EH (cell line): ENCODE measurements around the gene RNU5D-1.
"Not testable (repeated sequence)": the region's sequence is repeated elsewhere in the genome, so short reads cannot be mapped to it uniquely, and the experiment has no call there.

Experiments used
- DNase-seq: peaks from one replicate; pipeline ENCODE4 v3.0.0-alpha.2; 2015; ENCODE audit warnings: low read depth

The RNU5D-1 gene

DNA sequence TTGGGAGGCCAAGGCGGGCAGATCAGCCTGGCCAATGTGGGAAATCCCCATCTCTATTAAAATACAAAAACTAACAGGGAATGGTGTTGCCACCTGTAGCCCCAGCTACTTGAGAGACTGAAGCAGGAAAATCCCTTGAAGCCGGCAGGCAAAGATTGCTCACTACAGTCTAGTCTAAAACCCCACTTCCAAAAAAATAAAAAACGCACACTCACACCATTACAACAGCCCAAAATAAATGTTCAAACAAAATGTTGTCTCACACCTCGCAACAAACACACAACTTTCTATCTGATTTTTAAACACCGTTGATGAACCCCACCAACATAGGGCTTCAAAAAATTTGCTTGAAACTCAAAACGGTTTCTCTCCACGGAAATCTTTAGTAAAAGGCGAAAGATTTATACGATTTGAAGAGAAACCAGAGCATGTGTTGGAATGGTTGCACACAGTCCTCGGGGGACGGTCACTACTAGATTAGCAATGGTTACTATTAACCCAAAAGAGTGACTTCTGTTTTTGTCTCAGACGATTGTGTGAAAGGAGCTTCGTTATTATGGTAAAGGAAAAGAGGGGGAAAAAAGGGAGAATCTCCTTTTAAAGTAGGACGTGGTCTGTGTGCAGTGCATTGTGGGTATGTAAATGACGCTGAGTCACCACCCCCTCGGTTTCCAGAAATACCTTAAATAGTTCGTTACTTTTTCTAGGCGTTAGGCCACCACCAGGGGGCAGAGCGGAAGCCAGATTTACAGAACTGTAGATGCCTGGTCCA is at the start of gene RNU5D-1:
Gene RNU5D-1 (minus strand): TSS at position 430 of the 772 bp plus-strand sequence.
- peak; percentile 96 for DNase-seq

DNA sequence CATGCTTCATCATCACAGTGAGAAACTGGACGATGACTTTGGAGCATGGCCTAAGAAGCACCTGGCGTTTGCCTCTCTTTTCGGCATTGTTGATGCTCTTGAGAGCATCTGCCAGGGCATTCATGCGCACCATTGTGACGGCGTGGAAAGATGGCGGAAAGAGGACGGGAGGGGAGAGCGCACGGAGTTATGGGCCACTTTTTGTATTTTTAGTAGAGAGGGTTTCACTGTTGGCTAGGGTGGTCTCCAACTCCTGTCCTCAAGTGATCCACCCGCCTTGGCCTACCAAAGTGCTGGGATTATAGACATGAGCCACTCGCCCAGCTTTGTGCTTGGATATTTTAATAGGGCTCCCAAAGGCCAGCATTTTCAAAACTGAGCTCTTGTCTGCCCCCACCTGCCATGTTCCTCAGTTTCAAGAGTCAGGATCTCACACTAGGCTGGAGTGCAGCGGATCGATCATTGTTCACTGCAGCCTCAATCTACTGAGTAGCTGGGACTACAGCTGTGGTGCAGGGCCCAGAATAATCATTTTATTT is 49.7 kb upstream of the RNU5D-1 start:
- DNase-seq, result no peak

DNA sequence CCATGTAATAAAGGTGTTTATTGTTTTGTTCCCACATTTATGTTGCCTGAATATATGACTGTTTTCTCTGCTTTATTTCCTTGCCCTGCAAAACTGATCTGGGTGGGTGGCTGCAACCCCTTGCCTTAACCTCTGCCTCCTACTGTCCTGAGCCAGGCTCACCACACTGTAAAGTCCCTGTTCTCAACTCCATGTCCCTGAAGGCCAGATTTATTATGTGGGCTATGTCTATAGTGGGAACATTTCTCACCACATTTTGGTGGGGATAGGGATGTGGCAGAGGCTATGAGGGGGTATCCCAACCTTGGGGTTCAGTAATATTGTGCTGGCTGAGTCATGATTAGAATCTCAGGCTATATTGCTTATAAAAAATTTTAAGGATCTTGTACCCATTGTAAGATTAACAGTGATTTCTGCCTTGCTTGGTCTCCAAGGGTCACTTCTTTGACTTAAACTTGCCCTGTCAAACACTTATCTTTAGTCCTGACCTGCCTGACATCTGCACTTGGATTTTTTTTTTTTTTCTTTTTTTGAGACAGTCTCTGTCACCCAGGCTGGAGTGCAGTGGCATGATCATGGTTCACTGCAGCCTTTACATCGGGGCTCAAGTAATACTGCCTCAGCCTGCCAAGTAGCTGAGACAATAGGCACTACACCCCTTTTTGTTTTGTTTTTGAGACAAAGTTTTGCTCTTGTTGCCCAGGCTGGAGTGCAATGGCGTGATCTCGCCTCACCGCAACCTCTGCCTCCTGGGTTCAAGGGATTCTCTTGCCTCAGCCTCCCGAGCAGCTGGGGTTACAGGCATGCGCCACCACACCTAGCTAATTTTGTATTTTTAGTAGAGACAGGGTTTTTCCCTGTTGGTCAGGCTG is 48.0 kb upstream of the RNU5D-1 start:
- no peak for DNase-seq

DNA sequence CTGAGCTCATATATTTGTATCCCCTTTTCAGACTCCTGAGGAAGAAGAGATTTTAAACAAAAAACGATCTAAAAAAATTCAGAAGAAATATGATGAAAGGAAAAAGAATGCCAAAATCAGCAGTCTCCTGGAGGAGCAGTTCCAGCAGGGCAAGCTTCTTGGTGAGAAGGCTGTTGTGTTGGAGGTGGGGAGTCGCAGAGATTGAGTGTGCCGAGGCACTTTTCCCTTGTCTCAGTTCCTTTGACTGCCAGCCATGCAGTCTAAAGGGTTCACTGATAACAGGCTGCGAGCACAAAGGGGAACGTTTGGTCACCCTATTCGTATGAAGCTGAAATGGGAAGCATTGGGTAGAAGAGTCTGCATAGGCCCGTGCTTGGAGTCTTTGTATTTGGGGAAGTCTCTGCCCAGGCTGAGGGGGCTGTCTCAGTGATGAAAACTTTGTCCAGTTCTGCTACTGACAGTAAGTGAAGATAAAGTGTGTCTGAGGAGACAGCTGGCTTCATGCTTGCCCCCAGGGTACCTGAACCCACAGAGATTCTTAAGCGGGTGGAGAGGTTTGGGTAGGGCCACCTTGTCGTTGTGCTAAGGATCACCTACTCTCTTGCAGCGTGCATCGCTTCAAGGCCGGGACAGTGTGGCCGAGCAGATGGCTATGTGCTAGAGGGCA is 47.1 kb upstream of the RNU5D-1 start:
- DNase-seq, result no peak

DNA sequence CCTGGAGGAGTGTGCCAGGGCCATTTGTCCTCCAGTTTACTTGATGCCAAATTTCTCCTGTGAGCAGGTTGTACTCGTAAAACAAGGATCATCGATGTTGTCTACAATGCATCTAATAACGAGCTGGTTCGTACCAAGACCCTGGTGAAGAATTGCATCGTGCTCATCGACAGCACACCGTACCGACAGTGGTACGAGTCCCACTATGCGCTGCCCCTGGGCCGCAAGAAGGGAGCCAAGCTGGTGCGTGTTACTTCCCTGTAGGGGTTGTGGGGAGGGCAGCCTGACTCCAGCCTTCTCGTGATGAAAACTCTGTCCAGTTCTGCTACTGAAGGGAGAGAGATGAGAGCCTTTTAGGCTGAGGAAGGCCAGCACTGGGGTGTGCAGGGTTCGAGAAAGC is 46.6 kb upstream of the RNU5D-1 start:
- no peak for DNase-seq

DNA sequence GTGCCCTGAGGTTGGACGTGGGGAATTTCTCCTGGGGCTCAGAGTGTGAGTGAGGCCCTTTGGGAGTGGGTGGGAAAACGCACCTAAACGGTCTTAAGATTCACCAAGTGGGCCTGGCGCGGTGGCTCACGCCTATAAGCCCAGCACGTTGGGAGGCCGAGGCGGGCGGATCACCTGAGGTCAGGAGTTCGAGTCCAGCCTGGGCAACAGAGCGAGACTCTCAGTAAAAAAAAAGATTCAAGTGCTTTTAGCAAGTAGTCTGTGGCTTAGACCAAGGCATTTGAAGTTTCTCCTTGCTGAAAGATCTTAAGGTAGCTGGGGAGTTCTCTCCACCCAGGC is 45.7 kb upstream of the RNU5D-1 start:
- no peak for DNase-seq

DNA sequence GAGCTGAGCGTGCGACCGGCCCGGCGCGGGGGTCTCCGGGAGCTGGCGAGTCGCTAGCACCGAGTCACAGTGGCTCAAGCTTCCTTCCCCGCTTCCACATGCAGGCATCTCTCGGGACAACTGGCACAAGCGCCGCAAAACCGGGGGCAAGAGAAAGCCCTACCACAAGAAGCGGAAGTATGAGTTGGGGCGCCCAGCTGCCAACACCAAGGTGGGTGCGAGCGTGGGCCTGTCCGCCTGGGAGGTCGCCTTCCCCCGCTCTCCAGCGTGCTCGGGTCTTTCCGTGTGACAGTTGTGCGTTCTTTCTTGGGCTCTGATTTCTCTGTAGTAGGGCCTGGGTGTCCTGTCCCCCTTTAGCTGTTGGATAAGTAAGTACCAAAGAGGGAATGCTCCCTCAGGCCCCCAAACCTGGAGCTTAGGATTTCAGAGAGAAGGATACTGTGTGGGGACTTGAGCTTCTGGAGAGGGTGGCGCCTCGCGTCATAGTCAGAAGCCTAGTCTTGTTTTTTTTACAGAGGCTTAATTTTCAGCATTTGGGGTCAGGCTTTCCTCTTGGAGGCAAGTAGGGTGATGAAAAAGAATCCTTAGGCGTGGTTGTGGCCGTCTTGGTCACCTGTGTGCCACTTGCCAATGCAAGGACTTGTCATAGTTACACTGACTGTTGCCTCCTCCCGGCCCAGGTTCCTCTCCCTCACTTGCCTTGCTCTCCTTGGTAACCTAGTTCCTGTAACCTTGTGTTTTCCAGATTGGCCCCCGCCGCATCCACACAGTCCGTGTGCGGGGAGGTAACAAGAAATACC is 45.2 kb upstream of the RNU5D-1 start:
- DNase-seq, result peak; percentile 24

DNA sequence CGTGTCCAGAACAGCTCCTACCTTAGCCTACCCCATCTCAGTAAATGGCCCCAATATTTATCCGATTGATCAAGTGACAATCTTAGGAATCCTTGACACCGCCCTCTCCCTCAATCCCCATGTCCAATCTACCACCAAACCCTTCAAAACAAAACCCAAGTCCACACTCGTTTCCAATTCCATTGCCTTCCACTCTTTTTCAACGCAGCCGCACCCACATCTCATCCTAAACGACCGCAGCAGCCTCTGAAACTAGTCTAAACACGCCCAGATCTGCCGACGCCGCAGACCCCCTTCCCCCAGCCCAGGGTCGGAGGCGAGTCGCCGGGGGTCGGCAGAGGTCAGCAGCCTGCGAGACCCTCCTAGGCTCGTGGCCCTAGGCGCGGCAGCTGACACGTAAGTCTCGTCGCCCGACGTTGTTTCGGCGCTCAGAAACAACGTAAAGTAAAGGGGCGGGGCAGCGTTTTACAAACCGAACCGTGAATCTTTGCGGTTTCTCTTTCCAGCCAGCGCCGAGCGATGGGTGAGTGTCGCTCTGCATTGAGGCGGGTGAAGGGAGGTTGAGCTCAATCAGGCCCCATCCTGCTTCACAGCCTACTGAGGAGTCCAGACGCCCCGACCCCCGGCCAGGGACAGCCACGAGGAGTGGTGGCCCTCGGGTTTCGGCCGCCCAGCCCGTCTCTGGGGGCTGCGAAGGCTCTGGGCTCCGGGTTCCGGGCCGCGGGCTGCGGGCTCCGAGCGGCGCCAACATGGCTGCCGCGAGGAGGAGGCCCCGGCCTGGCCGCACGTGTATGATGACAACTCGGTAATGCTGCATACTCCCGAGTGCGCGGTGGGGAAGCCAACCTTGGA is 44.3 kb upstream of the RNU5D-1 start, which contains the start of gene RPS8:
Gene RPS8 (plus strand): TSS at position 463 of the 852 bp plus-strand sequence. CDS start 57 bp downstream, at position 520.
- DNase-seq, result peak; percentile 94

DNA sequence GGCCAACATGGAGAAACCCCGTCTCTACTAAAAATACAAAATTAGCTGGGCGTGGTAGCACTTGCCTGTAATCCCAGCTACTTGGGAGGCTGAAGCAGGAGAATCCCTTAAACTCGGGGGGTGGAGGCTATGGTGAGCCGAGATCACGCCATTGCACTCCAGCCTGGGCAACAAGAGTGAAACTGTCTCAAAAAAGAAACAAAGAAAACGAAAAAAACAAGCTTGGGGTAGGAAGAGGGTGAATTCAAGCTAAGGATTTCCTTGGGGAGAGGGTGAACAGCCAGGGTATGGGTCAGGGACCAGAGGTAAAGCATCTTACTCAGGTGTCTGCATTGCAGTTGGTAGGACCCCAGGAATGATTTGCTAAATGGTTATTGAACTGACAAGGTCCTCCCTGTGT is 35.5 kb upstream of the RNU5D-1 start:
- DNase-seq, result not testable (repeated sequence)

DNA sequence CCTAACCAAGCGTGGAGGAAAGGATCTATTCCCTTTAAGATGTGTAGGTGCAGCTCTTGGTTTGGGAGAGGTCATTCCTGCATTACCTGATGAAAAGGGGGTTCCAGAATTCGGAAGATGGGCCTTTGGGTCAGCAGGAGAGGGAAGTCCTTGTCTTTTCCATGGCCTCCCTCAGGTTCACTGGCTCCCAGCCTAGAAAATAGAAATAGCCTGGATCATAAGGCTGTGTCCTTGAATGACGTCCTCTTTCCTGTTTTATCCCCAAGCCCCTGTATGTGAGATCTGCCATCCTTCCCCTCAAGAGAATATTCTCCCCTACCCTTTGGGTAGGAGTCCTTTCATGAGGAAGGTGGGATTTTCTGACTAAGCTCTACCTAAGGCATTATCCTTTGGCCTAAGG is 29.9 kb upstream of the RNU5D-1 start:
- DNase-seq, result no peak

DNA sequence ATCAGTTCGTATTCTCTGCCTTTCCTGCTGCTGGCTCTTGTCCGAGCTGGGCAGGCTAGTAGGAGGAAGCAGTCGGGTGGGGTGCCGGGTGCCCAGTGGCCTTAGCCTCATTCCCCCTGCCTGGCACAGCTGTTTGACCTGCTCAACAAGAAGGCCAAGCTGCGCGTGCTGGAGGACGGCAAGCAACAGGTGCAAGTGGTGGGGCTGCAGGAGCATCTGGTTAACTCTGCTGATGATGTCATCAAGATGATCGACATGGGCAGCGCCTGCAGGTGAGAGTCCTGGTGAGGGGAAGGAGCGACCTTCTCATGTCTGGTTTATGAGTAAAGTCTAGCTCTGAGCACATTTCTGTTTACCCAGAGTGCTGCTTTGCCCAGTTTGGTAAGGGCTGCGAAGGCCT is 28.1 kb upstream of the RNU5D-1 start:
- no peak for DNase-seq

DNA sequence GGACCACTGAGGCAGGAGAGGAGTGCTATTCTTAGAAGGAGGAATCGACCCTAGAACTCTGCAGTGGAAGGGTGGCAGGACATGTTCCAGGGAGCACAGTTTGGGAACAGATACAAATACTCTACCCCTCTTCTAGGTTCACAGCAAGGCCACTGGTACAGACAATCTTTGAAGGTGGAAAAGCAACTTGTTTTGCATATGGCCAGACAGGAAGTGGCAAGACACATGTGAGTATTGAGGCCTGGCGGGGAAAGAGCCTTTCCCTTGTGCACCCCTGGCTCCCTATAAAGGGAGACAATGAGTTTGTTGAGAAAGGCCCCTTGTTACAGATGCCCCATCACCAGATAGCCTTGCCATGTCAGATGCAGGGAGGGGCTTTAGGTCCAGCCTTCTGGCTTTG is 26.4 kb upstream of the RNU5D-1 start:
- no peak for DNase-seq

DNA sequence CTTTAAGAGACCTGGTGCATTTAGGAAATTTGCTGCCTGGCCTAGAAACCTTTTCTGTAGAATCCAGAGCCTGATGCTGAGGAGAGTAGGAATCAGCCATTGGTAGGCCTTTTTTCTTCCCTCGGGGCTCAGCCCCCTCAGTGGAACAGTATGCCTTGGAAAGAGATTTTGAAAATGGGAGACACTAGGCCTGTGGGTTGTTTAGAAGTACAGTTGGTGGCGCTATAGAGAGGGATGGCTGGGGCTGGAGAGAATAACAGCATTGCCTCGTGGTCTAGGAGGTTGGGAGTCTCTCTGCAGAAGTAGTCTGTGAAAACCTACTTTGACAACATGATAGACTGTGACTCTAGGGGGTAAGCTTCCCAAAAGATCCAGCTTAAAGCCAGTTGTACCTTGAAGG is 16.9 kb upstream of the RNU5D-1 start:
- no peak for DNase-seq

DNA sequence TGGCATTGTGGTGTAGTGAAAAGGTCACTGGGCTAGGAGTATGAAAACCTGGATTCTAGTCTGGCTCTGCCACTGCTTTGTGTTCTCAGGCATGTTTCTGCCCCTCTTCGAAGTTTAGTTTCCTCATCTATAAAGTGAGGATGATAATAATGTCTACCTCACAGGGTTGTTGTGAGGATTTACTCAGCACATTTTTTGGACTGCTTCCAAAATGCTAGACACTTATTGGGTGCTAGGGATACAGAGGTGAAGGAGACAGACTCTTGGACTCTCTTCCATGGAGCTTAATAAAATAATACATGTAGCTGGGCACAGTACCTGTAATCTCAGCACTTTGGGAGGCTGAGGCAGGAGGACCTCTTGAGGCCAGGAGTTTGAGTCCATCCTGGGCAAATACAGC is 12.2 kb upstream of the RNU5D-1 start:
- peak; percentile 37 for DNase-seq

DNA sequence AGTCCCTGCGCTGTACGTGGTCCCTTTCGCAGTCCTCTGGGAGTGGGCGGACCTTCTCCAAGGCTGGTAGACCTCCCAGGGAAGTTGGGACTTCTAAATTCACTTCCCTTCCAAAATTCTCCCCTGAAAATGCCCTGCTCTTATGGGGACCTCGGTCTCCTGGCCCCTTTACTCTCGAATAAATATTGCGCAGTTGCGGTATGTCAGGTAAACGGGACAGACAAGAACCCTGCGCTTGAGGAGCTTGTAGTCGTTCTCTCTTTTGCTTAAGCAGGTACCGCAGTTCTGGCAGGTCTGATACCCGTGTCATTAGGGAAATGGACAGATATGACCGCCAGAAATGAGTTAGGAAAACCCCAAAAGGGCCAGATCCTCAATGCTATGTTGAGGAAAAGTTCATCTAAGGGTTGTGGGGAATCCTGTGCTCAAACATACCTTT is 9.2 kb upstream of the RNU5D-1 start:
- DNase-seq, result no peak

DNA sequence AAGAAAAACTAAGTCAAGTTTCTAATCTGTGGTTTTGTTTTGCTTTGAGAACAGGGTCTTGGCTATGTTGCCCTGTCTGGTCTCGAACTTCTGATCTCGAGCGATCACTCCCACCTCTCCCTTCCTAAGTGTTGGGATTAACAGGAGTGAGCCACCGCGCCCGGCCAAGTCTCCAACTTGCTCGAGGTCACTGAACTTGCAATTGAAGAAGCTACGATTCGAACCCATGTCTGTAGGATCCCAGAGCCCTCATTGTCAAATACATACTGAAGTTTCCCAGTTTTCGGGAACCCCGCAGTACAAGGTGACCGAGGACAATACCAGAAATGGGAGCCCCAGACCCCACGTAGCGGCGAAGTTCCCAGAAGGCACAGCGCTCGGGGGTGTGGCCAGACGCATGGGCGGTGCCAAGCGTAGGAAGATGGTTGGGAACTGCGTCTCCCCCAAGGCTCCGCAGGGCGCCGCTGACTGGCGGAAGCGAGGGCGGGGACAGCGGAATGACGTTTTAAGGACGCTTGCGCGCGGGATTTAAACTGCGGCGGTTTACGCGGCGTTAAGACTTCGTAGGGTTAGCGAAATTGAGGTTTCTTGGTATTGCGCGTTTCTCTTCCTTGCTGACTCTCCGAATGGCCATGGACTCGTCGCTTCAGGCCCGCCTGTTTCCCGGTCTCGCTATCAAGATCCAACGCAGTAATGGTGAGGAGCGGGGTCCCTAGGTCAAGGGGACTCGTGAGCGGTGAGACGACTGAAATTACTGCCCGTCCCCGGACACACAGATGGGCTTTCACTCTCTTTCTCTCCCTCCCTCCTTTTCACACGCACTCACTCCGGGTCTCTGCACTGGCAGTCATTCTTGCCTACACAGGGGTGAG is 8.6 kb upstream of the RNU5D-1 start, which contains the start of gene KIF2C:
Gene KIF2C (plus strand): TSS at position 531 of the 872 bp plus-strand sequence. CDS start 96 bp downstream, at position 627.
- peak; percentile 97 for DNase-seq

DNA sequence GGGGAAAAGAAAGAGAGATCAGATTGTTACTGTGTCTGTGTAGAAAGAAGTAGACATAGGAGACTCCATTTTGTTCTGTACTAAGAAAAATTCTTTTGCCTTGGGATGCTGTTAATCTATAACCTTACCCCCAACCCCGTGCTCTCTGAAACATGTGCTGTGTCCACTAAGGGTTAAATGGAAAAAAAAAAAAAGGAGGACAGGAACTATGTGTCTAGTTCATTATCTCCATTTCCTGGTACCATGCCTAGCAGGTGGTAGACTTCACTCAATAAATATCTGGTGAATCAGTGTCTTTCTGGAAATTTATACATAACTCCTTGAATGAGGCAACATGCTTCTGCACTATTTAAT is 8.0 kb upstream of the RNU5D-1 start:
- DNase-seq, result not testable (repeated sequence)

DNA sequence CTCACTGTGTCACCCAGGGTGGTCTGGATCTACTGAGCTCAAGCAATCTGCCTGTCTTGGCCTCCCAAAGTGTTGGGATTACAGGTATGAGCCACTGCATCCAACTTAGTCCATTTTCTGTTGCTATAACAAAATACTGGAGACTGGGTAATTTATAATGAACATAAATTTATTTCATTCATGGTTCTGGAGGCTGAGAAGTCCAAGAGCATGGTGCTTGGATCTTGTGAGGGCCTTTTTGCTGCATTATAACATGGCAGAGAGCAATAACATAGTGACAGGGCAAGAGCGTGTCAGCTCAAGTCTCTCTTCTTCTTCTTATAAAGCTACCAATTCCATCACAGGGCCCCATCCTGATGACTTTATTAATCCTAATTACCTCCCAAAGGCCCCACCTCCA is 5.0 kb upstream of the RNU5D-1 start:
- no peak for DNase-seq

DNA sequence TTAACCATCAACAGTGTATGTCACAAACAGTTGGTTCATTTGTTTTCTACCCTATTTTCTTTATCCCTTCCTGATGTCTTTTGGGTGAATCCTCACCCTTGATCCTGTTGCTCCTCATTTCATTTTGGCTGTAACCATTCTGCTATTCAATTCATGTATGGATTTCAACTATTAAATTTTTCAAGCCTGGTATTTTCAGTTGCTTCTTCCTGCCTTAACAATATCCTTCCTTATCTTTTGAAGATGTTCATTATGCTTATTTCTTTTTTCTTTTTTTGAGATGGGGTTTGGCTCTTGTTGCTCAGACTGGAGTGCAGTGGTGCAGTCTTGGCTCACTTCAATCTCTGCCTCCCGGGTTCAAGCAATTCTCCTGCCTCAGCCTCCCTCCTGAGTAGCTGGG is 2.8 kb upstream of the RNU5D-1 start:
- no peak for DNase-seq

DNA sequence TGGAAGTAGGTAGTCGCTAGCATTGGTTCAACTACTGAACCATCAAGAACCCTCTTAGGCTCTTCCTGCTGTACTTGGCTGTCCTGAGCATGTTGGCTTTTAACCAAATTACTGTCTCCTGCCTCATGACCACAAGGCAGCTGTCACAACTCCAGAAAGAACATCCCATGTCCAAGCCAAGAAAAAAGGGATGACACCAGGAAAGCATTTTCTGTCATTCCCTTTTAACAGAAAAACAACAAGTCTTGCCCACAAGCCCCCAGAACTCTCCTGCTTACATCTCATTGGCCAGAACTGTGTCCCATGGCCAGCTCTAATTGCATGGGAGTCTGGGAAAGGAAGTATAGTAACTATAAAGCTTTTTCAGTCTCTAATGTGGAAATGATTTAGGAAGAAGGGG is 2.4 kb upstream of the RNU5D-1 start:
- peak; percentile 94 for DNase-seq
